Hindlimb muscle (tissue), 1 donor: ENCODE measurements around the gene DUSP21. TPM values are rescaled to one million over a fixed set of nuclear protein-coding genes. Genes with fewer than 3 reads are reported as not detected.
"Not testable (repeated sequence)": the region's sequence is repeated elsewhere in the genome, so short reads cannot be mapped to it uniquely, and the experiment has no call there.

Experiments used
- DNase-seq: peaks from one replicate; pipeline ENCODE4 v3.0.0-alpha.2; 2013
- polyA plus RNA-seq: library from polyadenylated mRNA; unstranded; fragments of 120-200 nt; gene quantifications from one replicate; pipeline ENCODE4 v1.2.1, GENCODE V29; 2013; ENCODE audit not compliant: insufficient read length

DUSP21 gene
- polyA plus RNA-seq, 1 donor = not detected

DNA sequence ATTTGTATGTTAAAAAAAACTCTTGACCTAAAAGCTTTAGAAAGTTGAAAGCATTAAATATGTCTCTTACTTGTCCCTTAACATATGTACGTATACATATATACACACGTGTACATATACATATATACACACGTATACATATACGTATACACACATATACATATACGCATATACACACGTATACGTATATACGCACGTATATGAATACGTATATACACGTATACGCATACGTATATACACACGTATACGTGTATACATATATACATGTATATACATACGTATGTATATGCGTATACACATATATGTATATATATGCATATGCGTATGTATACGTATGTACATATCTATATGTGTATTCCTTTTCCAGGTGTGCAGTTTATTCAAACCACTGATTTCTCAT is 32.9 kb downstream of the DUSP21 start:
- no peak for DNase-seq

- no peak for DNase-seq
Observed at GRCh38 chrX:44878780-44879179, 35.0 kb downstream of the DUSP21 start.

- DNase-seq = no peak
Observed at GRCh38 chrX:44881549-44881948, 37.7 kb downstream of the DUSP21 start.

GRCh38 chrX:44882635-44883034 is 38.8 kb downstream of the DUSP21 start:
- no peak for DNase-seq

DNA sequence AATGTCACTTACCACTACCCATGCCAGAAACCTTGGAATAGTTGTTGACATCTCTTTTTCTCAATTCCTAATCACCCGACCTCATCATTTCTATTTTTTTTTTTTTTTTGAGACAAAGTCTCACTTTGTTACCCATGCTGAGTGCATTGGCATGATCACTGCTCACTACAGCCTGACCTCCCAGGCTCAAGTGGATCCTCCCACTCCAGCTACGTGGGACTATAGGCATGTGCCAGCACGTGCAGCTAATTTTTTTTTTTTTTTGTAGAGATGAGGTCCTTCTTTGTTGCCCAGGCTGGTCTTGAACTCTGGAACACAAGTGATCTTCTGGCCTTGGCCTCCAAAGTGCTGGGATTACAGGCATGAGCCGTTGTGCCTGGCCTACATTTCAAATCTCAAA is 41.1 kb downstream of the DUSP21 start:
- no peak for DNase-seq

DNA sequence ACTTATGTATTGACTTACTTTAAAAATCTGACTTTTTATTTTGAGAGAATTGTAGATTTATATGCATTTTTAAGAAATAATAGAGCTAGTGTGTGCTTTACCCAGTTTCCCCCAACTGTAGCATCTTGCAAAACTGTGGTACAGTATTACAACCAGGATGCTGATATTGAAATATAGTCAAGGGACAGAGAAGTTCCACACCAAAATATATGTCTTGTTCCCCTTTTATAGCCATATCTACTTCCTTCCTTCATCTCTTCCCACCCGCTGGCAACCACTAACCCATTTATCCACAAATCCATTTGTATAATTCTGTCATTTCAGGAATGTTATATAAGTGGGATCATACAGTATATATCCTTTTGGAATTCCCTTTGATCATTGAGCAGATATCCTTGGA is 46.0 kb downstream of the DUSP21 start:
- DNase-seq = no peak

GRCh38 chrX:44890247-44890646 is 46.4 kb downstream of the DUSP21 start:
- no peak for DNase-seq

- DNase-seq = not testable (repeated sequence)
Observed at GRCh38 chrX:44890687-44891086, 46.9 kb downstream of the DUSP21 start.

DNA sequence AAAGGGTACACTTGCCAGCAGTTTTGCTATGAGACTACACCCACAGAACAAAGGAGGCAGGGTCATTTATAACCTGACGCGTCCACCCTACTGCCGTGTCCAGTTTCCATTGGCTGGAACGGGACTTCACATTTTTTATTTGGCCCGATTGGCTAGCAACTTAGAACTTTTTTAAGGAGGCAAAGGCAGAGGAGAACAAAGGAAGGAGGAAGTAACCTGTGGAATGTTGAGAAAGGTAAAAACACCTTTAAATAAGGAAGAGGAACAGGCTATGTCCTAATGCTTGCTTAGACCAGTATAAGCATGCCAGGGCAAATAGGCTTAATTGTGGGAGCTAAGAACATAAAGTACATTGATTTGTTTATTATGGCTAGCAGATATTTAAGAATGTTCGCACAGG is 47.8 kb downstream of the DUSP21 start:
- no peak for DNase-seq

Other genes starting within 250 kb of the DUSP21 start
- gene KDM6A, start 29.2 kb downstream of the DUSP21 start, polyA plus RNA-seq = 17.0 TPM